SK-N-SH (cell line): ENCODE results near the gene ACER2.

Experiments
- FOXJ3 ChIP-seq: sonication (generic); formaldehyde crosslinking; IDR thresholded peaks from 2 replicates; pipeline ENCODE4 v1.5.1; 2020; ENCODE audit warnings: mild to moderate bottlenecking, missing genetic modification reagents
- GABPA ChIP-seq: IDR thresholded peaks from 2 replicates; pipeline ENCODE4 v1.4.0; 2012; ENCODE audit warnings: low read depth, mild to moderate bottlenecking
- RAD21 ChIP-seq: IDR thresholded peaks from 2 replicates; pipeline ENCODE4 v1.6.1; 2012; ENCODE audit warnings: mild to moderate bottlenecking, low read length
- RCOR1 ChIP-seq: fragments of 150-350 bp; IDR thresholded peaks from 2 replicates; pipeline ENCODE4 v1.6.1; 2017; ENCODE audit warnings: antibody characterized with exemption, low read length
- TF ChIP-seq, protein P1 (sequence below): fragments of 200-600 bp; sonication (generic); IDR thresholded peaks from 2 replicates; pipeline ENCODE4 v1.6.1; 2017; ENCODE audit warnings: antibody characterized with exemption, mild to moderate bottlenecking, moderate library complexity
- TF ChIP-seq, protein P2 (sequence below): IDR thresholded peaks from 2 replicates; pipeline ENCODE4 v1.4.0; 2012; ENCODE audit warnings: low read depth

DNA sequence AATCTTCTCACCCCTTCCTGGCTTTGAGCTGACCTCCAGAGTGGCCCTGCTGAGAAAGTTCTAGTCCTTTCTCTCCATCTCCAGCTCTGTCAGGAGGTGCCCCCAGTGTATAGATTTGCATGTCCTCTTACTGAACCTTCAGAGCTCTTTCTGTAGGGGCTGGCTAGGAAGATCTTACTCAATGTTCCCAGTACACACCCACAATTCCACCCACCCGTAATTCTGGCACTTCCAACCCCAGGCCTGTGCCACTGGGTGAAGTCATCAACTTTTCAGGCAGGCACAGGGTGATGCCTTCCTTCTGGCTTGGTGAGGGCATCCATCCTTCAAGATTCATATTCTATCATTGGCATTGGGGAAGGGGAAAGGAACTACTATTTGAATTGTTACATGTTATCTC lies 75.9 kb downstream of the ACER2 start:
- TF ChIP-seq FOXJ3 (CRISPR knock-in tag) (no peak), GABPA (no peak), RAD21 (no peak), RCOR1 (no peak)
- TF ChIP-seq, protein P1, sequence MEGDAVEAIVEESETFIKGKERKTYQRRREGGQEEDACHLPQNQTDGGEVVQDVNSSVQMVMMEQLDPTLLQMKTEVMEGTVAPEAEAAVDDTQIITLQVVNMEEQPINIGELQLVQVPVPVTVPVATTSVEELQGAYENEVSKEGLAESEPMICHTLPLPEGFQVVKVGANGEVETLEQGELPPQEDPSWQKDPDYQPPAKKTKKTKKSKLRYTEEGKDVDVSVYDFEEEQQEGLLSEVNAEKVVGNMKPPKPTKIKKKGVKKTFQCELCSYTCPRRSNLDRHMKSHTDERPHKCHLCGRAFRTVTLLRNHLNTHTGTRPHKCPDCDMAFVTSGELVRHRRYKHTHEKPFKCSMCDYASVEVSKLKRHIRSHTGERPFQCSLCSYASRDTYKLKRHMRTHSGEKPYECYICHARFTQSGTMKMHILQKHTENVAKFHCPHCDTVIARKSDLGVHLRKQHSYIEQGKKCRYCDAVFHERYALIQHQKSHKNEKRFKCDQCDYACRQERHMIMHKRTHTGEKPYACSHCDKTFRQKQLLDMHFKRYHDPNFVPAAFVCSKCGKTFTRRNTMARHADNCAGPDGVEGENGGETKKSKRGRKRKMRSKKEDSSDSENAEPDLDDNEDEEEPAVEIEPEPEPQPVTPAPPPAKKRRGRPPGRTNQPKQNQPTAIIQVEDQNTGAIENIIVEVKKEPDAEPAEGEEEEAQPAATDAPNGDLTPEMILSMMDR, result no peak
- TF ChIP-seq, protein P2, sequence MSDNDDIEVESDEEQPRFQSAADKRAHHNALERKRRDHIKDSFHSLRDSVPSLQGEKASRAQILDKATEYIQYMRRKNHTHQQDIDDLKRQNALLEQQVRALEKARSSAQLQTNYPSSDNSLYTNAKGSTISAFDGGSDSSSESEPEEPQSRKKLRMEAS, result no peak
